GM12872 (cell line): ENCODE results near the gene HINFP.
A peak's percentile ranks its signal among the peaks of the same experiment; 100 is the strongest.

Source experiments
- CTCF ChIP-seq: IDR thresholded peaks from 3 replicates; pipeline ENCODE4 v1.5.1; 2011; ENCODE audit warnings: low read depth, mild to moderate bottlenecking, low read length, moderate library complexity; ENCODE audit not compliant: insufficient read depth

The HINFP gene

DNA sequence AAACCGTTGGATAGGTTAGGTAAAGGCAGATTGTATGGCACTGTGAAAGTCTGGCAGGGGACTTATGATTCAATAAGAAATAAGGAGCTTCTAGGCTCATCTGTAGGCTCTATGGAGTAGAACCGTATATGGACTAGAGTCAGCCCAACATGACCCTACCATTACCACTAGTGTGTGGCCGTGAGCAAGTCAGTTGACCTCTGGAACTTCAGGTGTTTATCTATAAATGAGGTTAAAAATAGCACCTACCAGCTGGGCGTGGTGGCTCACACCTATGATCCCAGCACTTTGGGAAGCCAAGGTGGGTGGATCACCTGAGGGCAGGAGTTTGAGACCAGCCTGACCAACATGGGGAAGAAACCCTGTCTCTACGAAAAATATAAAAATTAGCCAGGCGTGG lies 4.4 kb downstream of the HINFP start:
- TF ChIP-seq CTCF = no peak

DNA sequence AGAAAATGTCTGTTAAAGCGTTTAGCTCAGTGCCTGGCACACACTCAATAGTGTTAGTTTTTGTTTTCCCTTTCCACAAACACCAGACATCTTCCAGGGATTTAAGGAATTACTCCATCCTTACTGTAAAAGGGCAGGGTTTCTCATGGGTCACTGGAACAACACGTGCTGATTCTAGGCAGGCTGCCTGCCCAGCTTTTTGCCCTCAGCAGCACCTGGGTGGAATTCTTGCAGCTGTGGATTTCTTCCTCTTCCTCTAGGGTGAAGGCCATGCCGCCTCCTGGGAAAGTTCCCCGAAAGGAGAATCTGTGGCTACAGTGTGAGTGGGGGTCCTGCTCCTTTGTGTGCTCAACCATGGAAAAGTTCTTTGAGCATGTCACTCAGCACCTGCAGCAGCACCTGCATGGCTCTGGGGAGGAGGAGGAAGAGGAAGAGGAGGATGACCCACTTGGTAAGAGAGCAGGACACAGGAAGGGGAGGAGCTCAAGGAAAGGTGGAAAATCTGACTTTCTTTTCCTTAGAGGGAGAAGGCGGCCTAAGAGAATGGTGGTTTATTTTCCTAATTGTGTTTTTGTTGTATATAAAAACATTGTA lies 5.4 kb downstream of the HINFP start:
- TF ChIP-seq CTCF = no peak

DNA sequence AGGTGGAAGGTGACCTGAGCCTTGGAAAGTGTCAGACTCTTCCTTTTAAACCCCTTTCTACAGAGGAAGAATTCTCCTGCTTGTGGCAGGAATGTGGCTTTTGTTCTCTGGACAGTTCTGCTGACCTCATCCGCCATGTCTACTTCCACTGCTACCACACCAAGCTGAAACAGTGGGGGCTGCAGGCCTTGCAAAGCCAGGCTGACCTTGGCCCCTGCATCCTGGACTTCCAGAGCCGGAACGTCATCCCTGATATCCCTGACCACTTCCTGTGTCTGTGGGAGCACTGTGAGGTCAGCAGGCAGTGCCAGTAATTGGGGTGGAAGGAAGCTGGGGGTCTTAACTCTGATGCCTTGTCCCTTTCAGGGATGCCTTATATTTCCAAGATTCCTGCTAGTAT lies 9.3 kb downstream of the HINFP start:
- no peak for TF ChIP-seq CTCF

- TF ChIP-seq CTCF = peak; percentile 78
Observed at GRCh38 chr11:119134389-119134978, 13.1 kb downstream of the HINFP start.

DNA sequence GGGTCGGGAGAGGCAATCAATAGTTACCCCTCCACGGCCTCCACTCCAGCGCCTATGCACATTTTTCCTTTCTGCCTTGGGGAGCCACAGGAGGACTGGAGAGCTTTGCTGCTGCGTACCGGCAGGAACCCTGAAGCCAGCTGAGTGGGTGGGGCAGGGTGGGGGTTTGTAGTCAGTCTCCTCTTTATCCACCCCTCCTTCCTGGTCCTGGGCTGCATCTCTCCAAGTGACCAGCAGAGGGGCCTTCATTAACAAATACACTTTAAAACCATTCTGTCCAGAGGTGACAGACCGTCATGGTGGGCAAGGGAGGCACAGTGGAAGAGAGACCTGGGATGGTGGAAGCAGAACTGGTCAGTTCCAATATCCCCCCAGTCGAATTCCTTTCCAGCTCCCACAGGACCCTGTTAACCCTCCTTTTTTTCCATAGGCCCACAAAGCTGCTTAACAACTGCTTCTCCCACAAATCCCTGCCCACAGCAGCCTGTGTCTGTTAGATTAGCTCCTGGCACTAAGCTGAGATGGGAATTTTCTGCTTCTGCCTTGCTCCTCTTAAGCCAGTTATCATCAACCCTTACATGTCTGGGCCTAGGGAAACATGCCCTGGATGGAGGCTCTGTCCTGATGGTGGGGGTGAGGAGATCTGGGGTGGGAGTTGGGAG lies 23.6 kb downstream of the HINFP start:
- TF ChIP-seq CTCF = peak; percentile 71

DNA sequence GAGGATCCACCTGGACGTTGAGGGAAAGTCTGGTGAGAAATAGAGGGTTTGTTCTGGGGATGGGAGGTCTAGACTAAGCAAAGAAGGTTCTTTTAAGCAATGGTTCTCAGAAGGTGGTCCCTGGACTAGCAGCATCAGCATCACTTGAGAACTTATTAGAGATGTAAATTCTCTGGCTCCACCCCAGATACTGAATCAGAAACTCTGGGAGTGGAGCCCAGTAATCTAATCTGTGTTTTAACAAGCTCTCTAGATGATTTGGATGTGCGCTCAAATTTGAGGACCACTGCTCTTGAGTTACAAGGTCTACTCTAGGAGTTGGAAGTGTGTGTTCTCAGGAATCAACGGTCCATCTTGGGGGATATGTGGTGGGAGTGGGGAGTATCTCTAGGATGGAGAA lies 24.2 kb downstream of the HINFP start:
- TF ChIP-seq CTCF = no peak

GRCh38 chr11:119147604-119148333 lies 26.4 kb downstream of the HINFP start:
- no peak for TF ChIP-seq CTCF
